Anterior cingulate cortex (tissue), 58 donors: Measurements from ENCODE around the gene PLXNA1.

ENCODE experiments used
- DNase-seq, 58 donors: peaks; one replicate each; lab custom pipeline; 2025; lab: John Stamatoyannopoulos, UW

The PLXNA1 gene

DNA sequence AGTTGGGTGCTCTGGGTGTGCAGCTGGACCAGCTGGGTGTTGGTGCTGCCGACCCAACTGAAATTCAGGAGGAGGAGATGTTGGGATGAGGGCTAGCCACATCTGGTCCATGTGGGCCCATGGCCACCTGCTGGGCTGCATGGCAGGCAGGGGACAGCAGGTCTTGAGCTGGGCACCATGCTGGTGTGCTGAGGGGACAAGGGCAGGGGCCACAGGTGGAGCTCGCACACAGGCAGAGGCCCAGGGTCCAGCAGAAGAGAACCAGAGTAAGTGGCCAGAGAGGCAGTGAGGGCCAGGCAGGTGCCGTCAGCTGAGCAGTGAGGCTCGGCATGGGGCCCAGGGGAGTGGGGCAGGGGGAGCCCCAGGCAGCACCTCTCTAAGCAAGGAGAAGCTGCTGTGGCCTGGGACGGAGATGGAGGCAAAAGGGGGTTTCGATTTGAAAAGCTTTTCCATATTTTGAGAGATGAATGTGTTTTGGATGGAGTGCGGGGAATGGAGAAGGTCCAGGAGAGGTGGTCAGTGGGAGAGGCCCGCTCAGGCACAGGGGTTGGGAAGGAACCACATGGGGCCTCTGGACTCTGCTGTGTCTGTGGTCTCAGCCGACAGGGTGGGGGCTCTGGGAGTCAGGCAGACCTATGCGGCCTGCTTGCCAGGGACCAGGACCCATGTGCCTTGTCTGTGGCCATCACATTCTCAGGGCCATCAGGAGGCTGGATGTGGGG lies 30.5 kb upstream of the PLXNA1 start:
- no peak for DNase-seq

DNA sequence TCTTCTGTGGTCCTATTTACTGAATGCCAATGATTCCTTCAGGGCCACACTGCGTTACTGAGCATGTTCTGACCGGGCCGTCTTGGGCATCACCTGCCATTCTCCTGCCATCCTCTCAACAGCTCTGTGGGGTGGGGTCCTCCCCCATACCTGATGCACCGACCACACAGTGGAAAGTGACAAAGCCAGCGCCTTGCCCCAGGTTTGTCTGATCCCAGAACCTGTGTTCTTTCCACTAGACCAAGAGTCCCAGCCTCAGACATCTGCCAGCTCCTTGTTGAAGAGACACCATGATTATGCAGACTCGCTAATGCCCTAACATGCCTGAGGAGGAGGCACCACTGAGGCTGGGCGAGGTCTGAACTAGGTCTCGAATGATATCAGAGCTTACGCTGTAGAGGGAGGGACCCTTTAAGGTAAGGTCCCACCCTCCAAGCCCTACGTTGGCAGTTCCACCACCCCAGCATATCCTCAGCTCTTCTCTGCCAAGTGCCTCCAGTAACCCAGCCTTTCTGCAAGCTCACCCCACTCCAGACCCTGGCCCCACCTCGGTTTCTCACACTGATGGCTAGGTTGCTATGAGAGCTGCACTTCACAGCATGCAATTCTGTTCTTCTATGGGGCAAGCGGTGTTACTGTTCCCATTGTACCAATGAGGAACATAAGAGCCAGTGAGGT lies 29.8 kb upstream of the PLXNA1 start:
- DNase-seq: no peak

- DNase-seq: no peak
These were observed 28.6 kb upstream of the PLXNA1 start for GRCh38 chr3:126954141-126954842.

DNA sequence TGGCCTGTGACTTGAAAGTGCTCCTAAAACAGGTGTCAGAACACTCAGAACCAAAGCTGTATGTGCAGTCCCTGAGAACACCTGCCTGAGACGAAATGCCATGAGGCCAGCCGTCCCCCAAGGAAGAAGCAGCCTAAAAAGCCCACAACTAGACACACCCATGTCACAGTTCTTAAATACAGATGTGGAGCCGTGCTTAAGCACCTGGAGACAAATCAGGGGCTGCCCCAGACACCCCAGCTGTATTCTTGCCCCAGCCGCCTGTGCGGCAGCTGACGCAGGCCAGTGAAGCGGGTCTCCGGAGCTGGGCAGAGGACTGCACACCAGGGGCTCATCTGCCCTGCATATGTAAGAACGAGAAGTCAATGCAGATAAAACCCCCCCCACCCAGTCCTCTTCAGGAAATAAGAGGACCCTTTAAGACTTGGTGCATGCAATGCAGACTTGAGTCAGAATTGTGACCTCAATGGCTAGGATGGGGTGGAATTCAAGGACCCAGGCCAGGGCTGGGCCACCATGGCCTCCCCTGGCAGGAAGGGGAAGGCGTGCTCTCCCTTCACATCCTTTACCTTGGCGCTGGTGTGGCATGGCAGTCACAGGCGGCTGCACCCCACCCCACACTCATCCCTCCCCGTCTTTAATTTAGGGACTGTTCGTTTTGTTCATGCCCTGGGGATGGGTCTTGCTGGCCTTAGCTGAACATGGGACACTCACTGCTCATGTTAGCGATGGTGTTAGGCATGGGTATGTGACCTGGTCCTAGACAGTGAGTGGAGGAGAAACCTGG lies 27.7 kb upstream of the PLXNA1 start:
- DNase-seq: no peak

GRCh38 chr3:126956361-126956760 lies 26.6 kb upstream of the PLXNA1 start:
- no peak for DNase-seq

DNA sequence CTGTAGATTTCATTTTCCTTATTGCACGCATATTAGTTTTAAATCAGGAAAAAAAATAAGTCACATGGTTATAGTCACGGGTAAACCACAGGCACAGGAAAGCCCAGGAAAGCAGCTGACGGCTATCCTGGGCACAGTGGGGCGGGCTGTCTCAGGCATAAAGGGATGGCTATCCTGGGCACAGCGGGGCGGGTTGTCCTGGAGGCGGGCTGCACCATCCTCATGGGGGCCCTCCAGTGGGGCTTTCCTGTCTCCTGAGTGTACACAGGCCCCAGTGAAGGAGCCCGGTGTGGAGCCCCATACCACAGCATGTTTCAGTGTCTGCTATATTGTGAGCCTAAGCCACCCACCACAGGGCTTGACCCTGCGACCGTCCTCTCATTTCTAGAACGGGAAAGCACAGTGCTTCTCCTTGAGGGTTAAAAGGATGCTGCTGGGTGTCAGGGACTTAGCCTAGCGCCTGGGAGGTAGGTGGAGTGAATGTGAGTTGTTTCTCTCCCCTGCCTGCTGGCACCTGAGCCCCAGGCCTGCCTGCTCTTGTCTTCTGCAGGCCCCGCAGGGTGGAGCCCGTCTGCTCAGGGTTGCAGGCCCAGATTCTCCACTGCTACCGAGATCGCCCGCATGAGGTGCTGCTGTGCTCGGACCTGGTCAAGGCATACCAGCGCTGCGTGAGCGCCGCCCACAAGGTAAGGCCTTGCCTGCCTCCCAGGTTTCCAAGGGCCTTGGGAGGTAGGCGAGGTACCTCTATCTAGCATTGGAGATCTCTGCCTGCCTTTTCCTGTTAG lies 25.9 kb upstream of the PLXNA1 start:
- no peak for DNase-seq

GRCh38 chr3:126957776-126958637 lies 24.9 kb upstream of the PLXNA1 start:
- no peak for DNase-seq

GRCh38 chr3:126958638-126959085 lies 24.3 kb upstream of the PLXNA1 start:
- DNase-seq: no peak

DNA sequence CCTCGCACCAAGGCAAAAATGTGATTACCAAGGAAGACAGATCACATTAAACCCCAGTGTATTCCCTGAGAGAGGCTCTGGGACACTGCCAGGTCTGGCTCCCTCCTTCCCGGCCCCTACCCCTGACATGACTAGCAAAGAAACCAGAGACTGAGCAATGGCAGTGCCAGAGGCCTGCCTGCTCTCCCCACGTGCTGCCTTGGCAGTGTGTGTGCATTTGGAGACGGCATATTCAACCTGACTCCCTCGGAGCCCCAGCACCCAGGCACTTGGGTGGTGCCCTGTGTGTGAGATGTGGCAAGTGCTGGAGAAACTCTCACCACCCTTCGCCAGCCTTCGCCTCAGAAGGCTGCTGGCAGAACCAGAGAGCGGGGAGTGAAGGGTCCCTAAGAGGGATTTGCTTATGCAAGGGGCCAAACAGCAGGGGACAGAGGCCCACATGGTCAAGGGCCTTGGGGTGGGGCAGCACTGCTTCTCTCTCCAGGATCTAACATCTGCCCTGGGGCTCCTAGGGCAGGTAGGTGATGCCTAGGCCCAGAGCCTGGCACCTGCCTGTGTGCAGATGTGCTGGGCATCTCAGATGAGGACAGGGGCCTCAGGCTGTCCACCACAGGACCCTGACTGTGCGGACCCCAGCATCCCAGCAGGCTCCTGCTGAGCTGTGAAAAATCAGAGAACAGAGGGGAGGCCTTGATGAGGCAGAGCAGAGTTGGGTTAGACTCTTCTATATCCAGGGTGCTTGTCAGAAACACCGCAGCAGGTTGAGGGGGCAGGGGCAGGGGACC lies 23.6 kb upstream of the PLXNA1 start:
- no peak for DNase-seq

- peak in 16 of 58 donors; percentile 30 to 73 (median 40) for DNase-seq
These were observed 22.9 kb upstream of the PLXNA1 start for GRCh38 chr3:126959921-126960603.

GRCh38 chr3:126960604-126960995 lies 22.3 kb upstream of the PLXNA1 start:
- DNase-seq: peak in 14 of 58 donors; percentile 20 to 73 (median 40)

DNA sequence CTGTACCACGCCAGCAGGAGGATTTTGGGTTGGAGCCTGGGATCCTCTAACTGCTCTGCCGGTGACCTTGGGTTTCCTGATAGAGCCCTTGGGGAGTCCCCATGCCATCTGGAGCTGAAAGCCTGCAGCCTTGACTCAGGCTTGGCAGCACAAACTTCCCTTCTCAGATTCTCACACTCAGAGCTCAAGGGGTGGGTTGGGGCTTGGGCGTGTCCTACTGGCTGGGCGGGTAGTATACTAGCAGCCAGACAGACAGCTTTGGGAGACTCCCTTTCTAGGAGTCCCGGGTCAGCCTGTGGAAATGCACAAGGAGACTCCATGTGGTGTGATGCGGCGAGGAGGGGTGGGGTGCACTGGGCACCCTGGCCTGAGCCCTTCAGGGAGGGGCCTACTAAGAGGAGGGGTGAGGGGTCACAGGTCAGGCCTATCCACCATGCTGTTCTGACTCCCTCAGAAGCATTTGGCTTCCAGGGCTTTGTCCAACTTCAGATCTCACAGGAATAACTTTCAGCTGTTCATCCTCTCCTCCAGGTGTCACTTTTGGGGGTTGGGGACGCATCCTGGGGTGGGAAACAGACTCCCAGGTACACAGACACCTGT lies 21.6 kb upstream of the PLXNA1 start:
- DNase-seq: no peak

- DNase-seq: no peak
These were observed 21.0 kb upstream of the PLXNA1 start for GRCh38 chr3:126961791-126962461.

DNA sequence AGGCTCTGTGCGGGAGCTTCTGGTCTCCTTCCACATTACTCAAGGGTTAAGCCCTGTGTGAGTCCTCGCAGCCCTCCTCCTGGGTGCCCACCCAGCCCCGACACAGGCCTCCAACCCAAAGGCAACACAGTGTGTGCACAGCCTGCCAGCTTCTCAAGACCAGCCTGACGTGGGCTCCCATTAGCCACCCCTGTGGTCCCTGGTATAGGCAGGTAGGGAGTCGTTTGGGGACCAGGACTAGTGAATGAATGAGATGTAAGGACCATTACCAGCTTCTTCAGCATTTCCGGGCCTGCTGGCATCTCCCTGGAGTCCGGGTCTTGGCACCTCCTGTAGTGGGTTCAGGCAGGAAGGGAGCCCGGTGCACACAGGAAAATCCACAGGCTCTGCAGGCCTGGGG lies 20.2 kb upstream of the PLXNA1 start:
- no peak for DNase-seq

DNA sequence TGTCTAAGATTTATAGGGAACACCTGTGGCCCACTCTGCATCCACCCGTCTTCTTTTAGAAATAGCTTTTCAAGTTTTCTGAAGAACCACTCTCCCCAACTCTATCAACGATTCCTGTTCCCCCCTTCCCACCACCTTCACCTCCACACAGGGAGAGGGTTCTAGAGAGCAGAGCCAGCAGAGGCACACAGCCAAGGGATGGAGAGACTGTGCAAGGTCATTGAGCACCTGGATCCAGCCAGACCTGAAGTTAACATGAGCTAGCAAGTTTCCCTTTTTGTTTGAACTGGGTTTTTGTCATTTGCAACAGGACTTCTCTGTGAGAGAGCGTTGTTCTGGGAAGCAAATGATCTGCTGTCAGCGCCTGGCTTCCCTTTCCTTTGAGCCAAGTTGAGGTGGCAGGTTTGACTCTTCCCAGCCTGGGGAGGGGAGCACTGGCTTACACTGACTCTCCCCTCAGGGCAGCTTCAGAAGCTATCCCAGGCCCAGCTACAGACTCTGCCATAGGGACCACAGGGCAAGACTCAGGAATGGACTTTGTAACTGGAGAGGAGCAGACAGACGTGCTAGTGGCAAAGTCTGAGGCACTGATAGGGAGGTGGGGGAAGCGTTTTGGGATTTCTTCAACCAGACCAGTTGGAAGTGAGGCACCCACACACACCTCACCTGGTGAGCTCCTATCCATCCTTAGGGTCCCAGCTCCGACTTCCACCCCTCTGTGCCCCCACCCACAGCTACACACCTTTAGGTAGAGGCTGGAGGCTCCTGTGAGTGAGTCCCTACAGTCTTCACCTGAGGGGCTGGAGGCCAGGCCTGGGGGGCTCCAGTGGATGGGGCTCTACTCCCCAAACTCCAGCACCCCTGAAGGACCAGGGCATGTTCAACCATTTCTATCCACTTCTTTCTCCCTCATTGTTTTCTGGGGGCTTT lies 19.4 kb upstream of the PLXNA1 start:
- DNase-seq: no peak
